GM06990 (cell line): Measurements from ENCODE around the gene FOXO6.

ENCODE experiments used
- DNase-seq: peaks from one replicate; pipeline ENCODE4 v3.0.0-alpha.2; 2011; ENCODE audit not compliant: insufficient read length; ENCODE audit errors: extremely low read depth
- H3K27me3 ChIP-seq: replicated peaks from 2 replicates; pipeline ENCODE4 v1.6.0; 2011; ENCODE audit warnings: low read length; ENCODE audit not compliant: control insufficient read depth, insufficient read depth
- H3K36me3 ChIP-seq: 2 replicates; pipeline ENCODE4 v1.5.1; 2011; ENCODE audit warnings: low read length; ENCODE audit not compliant: control insufficient read depth, insufficient read depth
- H3K4me3 ChIP-seq: replicated peaks from 2 replicates; pipeline ENCODE4 v1.5.1; 2011; ENCODE audit warnings: low read depth, mild to moderate bottlenecking, control low read depth, low read length
- CTCF ChIP-seq: IDR thresholded peaks from 2 replicates; pipeline ENCODE4 v1.5.1; 2011; ENCODE audit warnings: low read length, control low read depth, mild to moderate bottlenecking, inconsistent platforms; ENCODE audit not compliant: insufficient read depth, poor library complexity, severe bottlenecking

The FOXO6 gene

GRCh38 chr1:41351262-41352151, 9.7 kb upstream of the FOXO6 start:
- no peak for TF ChIP-seq CTCF
- no peak overlapping the region for H3K4me3 ChIP-seq
- no peak for DNase-seq
- H3K27me3 ChIP-seq = no peaks in the 10 kb centered on the region
- H3K36me3 ChIP-seq = no peaks in the 10 kb centered on the region

GRCh38 chr1:41353744-41354143, 7.5 kb upstream of the FOXO6 start:
- H3K27me3 ChIP-seq = no peaks in the 10 kb centered on the region
- TF ChIP-seq CTCF = no peak
- no peaks in the 10 kb centered on the region for H3K36me3 ChIP-seq
- DNase-seq = peak; percentile 70
- no peak overlapping the region for H3K4me3 ChIP-seq

- H3K36me3 ChIP-seq = no peaks in the 10 kb centered on the region
- H3K27me3 ChIP-seq = no peaks in the 10 kb centered on the region
- H3K4me3 ChIP-seq = no peak overlapping the region
- TF ChIP-seq CTCF = no peak
- no peak for DNase-seq
Measured at GRCh38 chr1:41354956-41355355, 6.3 kb upstream of the FOXO6 start.

DNA sequence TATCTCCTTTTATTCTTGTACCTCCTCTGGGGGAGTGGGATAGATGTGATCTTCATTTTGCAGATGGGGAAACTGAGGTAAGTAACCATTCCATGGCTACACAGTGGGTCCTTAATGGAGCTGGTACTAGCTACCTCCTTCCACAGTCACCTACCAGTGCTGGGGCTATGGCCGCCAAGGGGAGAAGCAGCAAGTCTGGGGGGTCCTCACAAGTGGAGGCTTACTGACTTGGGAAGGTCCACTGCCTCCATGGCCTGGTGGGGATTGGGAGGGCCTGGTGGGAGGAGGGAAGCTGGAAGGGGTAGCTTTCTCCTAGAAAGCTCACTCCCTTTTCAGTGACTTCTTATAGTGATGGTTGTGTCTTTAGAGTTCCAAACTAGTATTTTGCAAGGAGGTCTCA, 5.9 kb upstream of the FOXO6 start:
- DNase-seq = no peak
- no peaks in the 10 kb centered on the region for H3K36me3 ChIP-seq
- no peaks in the 10 kb centered on the region for H3K27me3 ChIP-seq
- TF ChIP-seq CTCF = no peak
- no peak overlapping the region for H3K4me3 ChIP-seq

DNA sequence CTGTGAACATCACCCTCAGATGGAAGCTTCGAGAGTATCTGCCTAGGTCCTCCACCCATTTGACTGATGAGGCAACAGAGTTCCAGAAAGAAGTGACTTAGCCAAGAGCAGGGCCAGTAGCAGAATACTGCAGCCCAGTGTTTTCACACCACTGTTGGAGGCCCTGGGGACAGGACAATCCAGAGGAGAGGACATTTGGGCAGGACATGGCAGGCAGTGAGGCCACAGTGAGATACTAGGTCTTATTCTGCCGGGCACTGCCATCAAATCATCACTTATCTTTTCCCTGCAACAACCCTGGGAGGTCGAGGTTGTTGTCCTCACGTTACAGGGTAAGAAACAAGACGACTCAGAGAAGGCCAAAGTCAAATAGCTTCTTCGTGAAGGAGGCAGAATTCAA, 5.5 kb upstream of the FOXO6 start:
- Histone ChIP-seq H3K36me3 (no peaks in the 10 kb centered on the region), H3K4me3 (no peak overlapping the region), H3K27me3 (no peaks in the 10 kb centered on the region)
- no peak for TF ChIP-seq CTCF
- no peak for DNase-seq
